Body of pancreas (tissue), 4 donors: ENCODE measurements around the gene OSBPL10. TPM values are rescaled to one million over a fixed set of nuclear protein-coding genes. Genes with fewer than 3 reads are reported as not detected.

Experiments
- ATAC-seq: fragments of 150-250 bp; one replicate; pipeline ENCODE4 v1.9.1; 2016
- DNase-seq, 4 donors: peaks; one replicate each; pipeline ENCODE4 v3.0.0-alpha.2; 2019
- H3K27ac ChIP-seq, 4 donors: fragments of 200-600 bp; sonication (generic); 1 replicate in 3 of 4; 2 replicates in 1 of 4; pipeline versions ENCODE4 v1.5.1 to v1.6.1; 2016 to 2019; ENCODE audit warnings: mild to moderate bottlenecking in 1 of 4, mixed read lengths in 1 of 4, moderate library complexity in 1 of 4
- H3K27me3 ChIP-seq, 2 donors: fragments of 200-600 bp; sonication (generic); one replicate each; pipeline ENCODE4 v1.6.0; 2016; ENCODE audit warnings: mild to moderate bottlenecking in 1 of 2
- H3K36me3 ChIP-seq, 2 donors: fragments of 200-600 bp; sonication (generic); replicated peaks in 1 of 2; 2 replicates each; pipeline ENCODE4 v1.5.1; 2016; ENCODE audit warnings: low read depth in 2 of 2; ENCODE audit not compliant: insufficient read depth in 1 of 2
- H3K4me1 ChIP-seq: fragments of 200-600 bp; sonication (generic); one replicate; pipeline ENCODE4 v1.6.0; 2016
- H3K4me3 ChIP-seq, 2 donors: fragments of 200-600 bp; sonication (generic); 1 replicate in 1 of 2; 2 replicates in 1 of 2; pipeline ENCODE4 v1.5.1; 2016 to 2019
- H3K9me3 ChIP-seq, 3 donors: fragments of 200-600 bp; sonication (generic); 1 replicate in 2 of 3; 2 replicates in 1 of 3; pipeline ENCODE4 v1.5.1; 2016
- CTCF ChIP-seq, 7 experiments: fragments of 450-650 bp in 4 of 7; fragments of 200-600 bp in 3 of 7; sonication (generic) in 3 of 7; IDR thresholded peaks; one replicate each; pipeline ENCODE4 v1.5.1; 2016 to 2019; ENCODE audit warnings: antibody characterized with exemption in 7 of 7
- POLR2A ChIP-seq, 3 donors: fragments of 450-650 bp; IDR thresholded peaks; one replicate each; pipeline ENCODE4 v1.6.1; 2016; ENCODE audit warnings: antibody characterized with exemption in 3 of 3, mild to moderate bottlenecking in 2 of 3
- WGBS, 2 donors: methylation state at CpG; one replicate each; pipeline ENCODE4 v1.1.5; 2017; 5-methylcytosine and 5-hydroxymethylcytosine counted together
- intact Hi-C: fragments of 100-400 bp; cut with DNase I; formaldehyde crosslinking; loops from one replicate; pipeline ENCODE4 v1.15.1; 2023
- total RNA-seq, 2 donors: library from RNA; depleted of rRNA; stranded (reverse); fragments of >200 nt; gene quantifications; one replicate each; pipeline ENCODE4 v1.1.0, GENCODE V29; 2016

The OSBPL10 gene
- total RNA-seq, 2 donors from 2014 or later: 3.4 to 27.0 TPM

- no peak for DNase-seq
- Histone ChIP-seq H3K36me3 (no peaks in the 10 kb centered on the region), H3K4me3 (no peak overlapping the region), H3K27ac (no peak overlapping the region), H3K27me3 (no peaks in the 10 kb centered on the region), H3K9me3 (no peaks in the 10 kb centered on the region), H3K4me1 (no peaks in the 10 kb centered on the region)
- no peak for ATAC-seq
- TF ChIP-seq CTCF (IDR thresholded peaks at IDR 0.05) (no peak), POLR2A (IDR thresholded peaks at IDR 0.05) (no peak)
- 94 to 100% methylated on average over 1 of the region's 1 CpG for WGBS, 2 donors
- intact Hi-C loops: no loop called here
Measured at GRCh38 chr3:31688984-31689383, 292.1 kb downstream of the OSBPL10 start.

GRCh38 chr3:31687020-31687802, 293.9 kb downstream of the OSBPL10 start:
- no peaks in the 10 kb centered on the region for H3K27me3 ChIP-seq
- H3K27ac ChIP-seq: no peak overlapping the region
- H3K4me3 ChIP-seq: no peak overlapping the region
- intact Hi-C loops: no loop called here
- TF ChIP-seq CTCF (IDR thresholded peaks at IDR 0.05) (no peak), POLR2A (IDR thresholded peaks at IDR 0.05) (no peak)
- H3K9me3 ChIP-seq: no peaks in the 10 kb centered on the region
- no peak for DNase-seq
- H3K4me1 ChIP-seq: no peaks in the 10 kb centered on the region
- ATAC-seq: no peak
- WGBS, 2 donors: 86 to 88% methylated on average over 6 of the region's 6 CpGs
- H3K36me3 ChIP-seq: no peaks in the 10 kb centered on the region

GRCh38 chr3:31680072-31680870, 300.8 kb downstream of the OSBPL10 start:
- DNase-seq: no peak
- Histone ChIP-seq H3K36me3 (no peaks in the 10 kb centered on the region), H3K27me3 (no peaks in the 10 kb centered on the region), H3K27ac (no peak overlapping the region), H3K4me3 (no peak overlapping the region), H3K4me1 (peaks cover 12% of the 10 kb centered on the region), H3K9me3 (no peaks in the 10 kb centered on the region)
- intact Hi-C loops: no loop called here
- TF ChIP-seq POLR2A (IDR thresholded peaks at IDR 0.05) (no peak), CTCF (IDR thresholded peaks at IDR 0.05) (no peak)
- WGBS, 2 donors: 66 to 68% methylated on average over 10 of the region's 10 CpGs
- peak; percentile 27 for ATAC-seq

GRCh38 chr3:31676556-31676955, 304.5 kb downstream of the OSBPL10 start:
- WGBS, 2 donors: 70 to 80% methylated on average over 8 of the region's 8 CpGs
- no peak overlapping the region for H3K27ac ChIP-seq
- H3K4me1 ChIP-seq: peaks cover 12% of the 10 kb centered on the region
- H3K27me3 ChIP-seq: no peaks in the 10 kb centered on the region
- H3K4me3 ChIP-seq: no peak overlapping the region
- DNase-seq (no peak), ATAC-seq (no peak)
- intact Hi-C loops: no loop called here
- TF ChIP-seq POLR2A (IDR thresholded peaks at IDR 0.05) (no peak), CTCF (IDR thresholded peaks at IDR 0.05) (no peak)
- H3K9me3 ChIP-seq: no peaks in the 10 kb centered on the region
- no peaks in the 10 kb centered on the region for H3K36me3 ChIP-seq
